HUDEP-2 (cell line): ENCODE results near the gene CHRDL2.

Experiments used
- DNase-seq, 76 experiments: peaks; one replicate each; lab custom pipeline; 2025; ENCODE audit not compliant: unreplicated experiment in 76 of 76; lab: John Stamatoyannopoulos, UW

CHRDL2 gene

GRCh38 chr11:74749127-74749964 lies 18.1 kb upstream of the CHRDL2 start:
- DNase-seq: peak in 43 of 76 experiments; percentile 9 to 60 (median 34)

DNA sequence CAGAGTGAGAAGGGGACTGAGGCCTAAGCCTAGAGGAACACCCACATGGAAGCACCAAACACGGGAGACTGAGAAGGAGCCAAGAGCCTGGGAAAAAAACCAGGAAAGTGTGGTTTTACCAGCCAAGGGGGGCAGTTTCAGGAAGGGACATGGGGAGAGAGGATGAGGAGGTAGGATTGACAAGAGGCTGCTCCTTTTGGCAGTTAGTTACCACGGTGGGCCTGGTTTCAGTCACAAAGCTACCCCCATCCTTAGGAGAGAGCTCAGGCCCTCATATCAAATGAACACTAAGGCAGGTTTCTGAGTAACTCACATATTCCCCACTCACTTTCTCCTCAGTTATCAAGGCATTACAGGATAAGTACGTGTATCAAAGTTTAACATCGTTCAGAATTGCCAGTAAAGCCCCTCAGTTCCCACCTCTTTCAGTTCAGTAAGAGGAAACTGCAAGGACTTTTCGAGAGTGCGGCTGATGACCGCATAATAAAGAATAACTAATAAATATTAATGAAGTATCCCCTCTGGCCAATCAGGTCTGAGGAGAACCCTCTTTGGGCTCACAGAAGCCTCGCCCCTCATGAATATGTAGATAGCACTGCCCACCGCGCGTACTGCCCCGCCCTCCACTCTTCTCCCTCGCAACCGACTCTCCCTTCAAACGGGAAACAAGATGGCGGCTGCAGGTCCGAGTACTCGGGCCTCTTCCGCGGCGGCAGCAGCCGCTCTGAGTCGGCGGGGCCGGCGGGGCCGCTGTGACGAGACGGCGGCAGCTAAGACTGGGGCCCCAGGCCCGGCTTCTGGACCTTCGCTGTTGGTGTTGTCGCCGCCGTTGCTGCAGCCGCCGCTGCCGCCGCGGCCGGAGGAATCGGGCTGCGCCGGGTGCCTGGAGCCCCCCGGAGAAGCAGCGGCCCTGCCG lies 17.2 kb upstream of the CHRDL2 start, which contains the start of gene RNF169:
TSS of gene RNF169 (plus strand) at position 639 of the 916 bp plus-strand sequence. CDS start at position 671, 32 bp downstream.
- peak in 74 of 76 experiments; percentile 43 to 92 (median 83) for DNase-seq

GRCh38 chr11:74746868-74747267 lies 15.6 kb upstream of the CHRDL2 start:
- DNase-seq: no peak

- no peak for DNase-seq
These were observed 13.1 kb upstream of the CHRDL2 start for GRCh38 chr11:74744277-74744676.

- DNase-seq: no peak
These were observed 12.4 kb upstream of the CHRDL2 start for GRCh38 chr11:74743640-74744039.

DNA sequence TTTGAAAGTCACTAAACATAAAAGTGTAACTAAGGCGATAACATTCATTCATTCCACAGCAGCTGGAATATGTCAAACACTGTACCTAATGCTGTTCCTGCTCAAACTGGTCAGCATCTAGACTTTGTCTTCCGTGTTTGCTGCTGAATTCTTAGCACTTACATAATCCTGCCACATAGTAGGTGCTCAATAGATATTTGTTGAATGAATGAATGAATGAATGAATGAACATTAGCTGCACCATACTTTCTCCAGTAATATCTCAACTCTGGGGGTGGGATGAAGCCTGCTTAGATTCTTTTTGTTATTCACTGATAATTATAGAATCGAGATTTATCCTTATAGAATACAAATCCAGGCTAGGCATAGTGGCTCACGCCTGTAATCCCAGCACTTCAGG lies 10.8 kb upstream of the CHRDL2 start:
- DNase-seq: no peak

- DNase-seq: peak in 34 of 76 experiments; percentile 3 to 52 (median 20)
These were observed 8.5 kb upstream of the CHRDL2 start for GRCh38 chr11:74739546-74740270.

DNA sequence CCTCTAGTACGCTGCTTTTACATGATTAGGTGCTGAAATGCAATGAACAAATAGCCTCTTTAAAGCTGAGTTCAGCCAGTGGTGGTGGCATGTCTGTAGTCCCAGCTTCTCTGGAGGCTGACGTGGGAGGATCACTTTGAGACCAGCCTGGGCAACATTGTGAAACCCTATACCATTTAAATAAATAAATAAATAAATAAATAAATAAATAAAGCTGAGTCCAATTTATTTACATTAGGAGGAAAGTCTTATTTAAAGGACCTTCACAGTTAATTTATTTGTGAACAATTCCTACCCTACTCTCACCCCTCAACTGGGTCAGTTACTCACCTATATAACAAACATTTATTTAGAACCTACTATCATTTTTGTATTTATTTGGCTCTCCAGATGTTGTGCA lies 4.8 kb upstream of the CHRDL2 start:
- no peak for DNase-seq

- no peak for DNase-seq
These were observed 4.2 kb upstream of the CHRDL2 start for GRCh38 chr11:74735365-74735928.

- DNase-seq: no peak
These were observed 3.3 kb upstream of the CHRDL2 start for GRCh38 chr11:74734559-74734925.

DNA sequence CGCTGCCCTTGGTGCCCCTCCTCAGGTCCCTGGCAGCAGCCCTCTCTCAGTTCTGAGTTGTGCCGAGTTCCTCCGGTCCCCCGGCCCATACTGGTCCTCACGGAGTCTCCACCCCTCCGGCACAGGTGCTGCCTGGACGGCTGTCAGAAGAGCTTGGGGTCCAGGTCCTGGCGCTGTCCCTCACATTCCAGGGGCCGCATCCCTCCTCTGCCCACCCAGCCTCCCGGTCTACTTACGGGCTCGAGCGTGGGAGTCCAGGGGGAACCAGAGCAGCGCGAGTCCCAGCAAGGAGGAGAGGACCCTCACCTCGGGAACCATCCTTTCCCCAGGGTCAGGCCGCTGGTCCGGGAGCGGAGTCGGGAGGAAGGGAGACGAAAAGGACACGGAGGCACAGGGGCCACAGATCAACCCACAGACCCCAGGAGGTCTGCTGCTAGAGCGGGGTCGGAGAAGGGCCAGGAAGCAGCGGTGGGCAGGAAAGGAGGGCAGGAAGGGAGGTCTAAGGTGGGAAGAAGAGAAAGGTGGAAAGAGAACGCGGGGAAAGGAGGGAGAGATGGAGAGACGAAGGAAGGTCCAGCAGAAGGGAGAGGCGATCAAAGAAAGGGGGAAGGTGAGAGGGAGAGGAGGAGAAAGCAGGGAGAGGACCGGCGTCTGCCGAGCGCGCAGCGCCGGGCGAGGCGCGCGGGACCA lies 510 bp downstream of the CHRDL2 start:
- no peak for DNase-seq

DNA sequence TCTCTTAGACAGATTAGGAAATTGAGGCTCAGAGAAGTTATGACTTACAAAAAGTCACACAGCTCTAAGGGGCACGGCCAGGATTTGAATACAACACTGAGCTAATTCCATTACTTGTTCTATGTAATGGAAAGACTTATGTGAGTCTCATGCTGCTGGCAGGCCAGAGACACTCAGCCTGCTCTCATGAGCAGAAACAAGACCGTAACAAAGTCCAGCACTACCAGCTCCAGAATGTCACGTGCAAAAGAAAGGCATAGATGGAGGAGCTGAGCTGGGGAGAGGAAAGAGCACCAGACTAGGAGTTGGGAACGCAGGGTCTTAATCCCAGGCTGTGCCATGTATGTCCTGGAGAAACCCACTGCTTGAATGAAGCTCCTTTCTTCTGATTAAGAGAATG lies 1.8 kb downstream of the CHRDL2 start:
- no peak for DNase-seq

DNA sequence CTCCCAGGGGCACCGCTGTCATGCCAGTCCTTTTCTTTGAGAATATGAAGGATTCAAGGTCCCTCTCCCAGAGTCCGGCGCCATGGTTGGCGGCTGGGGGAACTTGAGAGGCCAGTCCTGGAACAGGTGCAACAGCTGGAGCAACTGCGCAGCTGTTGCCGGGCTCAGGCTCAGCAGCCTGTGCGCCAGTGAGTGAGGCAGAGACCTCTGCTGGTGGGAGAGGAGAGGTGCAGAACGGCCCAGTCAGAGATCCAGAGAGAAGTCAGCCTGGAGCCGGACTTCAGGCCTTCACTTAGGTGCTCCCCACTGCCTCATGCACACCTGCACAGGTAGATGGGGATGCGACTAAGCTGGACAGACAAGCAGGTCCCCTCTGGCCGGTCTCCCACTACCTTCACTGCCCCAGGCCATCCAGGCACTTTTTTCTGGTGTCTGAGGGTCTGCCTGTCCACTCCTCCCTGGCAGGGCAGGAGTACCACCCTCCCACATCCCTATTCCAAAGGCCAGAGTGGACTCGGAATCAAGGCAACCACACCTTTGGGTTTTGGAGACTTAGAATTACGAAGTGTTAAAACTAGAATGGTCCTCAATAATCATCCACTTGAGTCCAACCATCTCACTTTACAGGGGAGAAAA lies 4.6 kb downstream of the CHRDL2 start:
- peak in 49 of 76 experiments; percentile 11 to 66 (median 38) for DNase-seq

- DNase-seq: no peak
These were observed 5.5 kb downstream of the CHRDL2 start for GRCh38 chr11:74725701-74726100.

- DNase-seq: no peak
These were observed 7.7 kb downstream of the CHRDL2 start for GRCh38 chr11:74723511-74723910.

GRCh38 chr11:74721479-74721835 lies 9.8 kb downstream of the CHRDL2 start:
- no peak for DNase-seq

DNA sequence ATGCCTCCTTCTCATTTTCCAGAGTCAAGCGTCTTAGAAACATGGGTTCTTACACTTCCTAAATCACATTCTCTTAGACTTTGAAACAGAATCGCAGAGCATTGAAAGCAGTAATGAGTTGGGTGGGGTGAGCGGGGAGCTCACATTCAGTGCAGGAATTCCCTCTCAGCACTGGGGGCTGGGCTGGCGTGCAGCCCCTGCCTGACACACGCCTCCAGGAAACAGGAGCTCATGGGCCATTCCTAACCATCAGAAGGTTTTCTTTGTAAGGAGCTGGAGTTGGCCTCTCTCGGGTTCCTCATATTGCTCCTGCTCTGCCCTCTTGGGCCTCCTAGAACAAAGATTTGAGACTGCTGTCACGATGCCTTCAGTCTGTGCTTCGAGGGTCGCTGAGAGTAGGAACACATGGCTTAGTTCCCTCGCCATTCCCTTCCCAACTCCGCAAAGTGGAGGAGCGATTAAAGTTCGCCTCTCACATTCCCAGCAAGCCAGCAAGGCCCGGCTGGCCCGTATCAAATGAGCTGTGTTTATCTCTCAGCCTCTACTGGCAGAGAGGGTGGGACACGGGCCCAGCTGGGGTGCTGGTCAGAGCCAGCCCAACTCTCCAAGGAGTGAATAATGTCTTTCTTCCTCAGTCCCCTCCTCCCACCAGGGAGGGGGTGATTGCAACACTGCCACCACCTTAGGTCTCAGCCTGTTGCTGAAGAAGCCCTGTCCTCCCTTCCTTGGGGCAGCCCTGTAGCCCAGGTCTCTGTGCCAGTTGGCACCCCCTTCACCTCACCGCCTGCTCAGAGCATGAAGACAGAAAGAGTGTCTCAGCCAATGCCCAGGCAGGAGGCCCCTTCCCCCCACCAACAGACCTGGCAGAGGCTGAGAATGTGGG lies 10.4 kb downstream of the CHRDL2 start:
- no peak for DNase-seq

DNA sequence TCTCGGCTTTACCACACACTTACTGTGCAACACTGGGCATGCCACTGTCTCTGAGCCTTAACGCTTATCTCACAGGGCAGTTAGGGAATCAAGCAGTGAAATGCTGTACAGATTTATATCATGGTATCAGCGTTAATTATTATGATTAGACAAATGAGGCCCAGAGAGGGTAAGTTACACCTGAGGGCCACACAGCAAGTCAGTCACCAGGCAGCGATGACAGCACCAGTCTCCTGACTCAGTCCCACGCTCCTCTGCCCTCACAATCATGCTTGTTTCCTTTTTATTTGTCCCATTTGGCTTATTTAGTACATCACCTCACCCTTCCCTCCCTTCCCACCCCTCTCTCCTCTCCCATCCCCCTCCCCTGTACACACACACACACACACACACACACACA lies 12.2 kb downstream of the CHRDL2 start:
- DNase-seq: no peak
